Central memory CD4-positive, alpha-beta T cell (primary cell): ENCODE data around the gene DNAH17.

Source experiments
- DNase-seq: peaks from one replicate; pipeline ENCODE4 v3.0.0; 2022

DNAH17 gene

GRCh38 chr17:78605886-78606285, 28.7 kb upstream of the DNAH17 start:
- no peak for DNase-seq

DNA sequence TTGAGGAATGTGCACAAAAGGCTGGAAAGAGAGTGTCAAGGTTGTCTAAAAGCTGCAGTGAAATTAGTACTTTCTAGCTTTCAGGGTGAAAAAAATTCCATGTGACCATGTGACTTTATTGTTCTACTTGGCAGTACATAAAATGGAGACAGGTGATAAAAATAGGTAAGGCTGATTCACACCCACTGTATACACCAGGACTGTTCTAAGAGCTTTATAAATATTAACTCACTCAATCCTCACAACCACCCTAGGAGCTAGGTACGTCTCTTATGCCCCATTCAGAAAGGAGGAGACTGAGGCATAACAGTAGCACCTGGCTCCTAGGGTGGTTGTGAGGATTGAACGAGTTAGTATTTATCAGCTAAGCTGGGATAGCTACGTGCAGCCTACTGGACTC, 28.2 kb upstream of the DNAH17 start:
- DNase-seq, result no peak

DNA sequence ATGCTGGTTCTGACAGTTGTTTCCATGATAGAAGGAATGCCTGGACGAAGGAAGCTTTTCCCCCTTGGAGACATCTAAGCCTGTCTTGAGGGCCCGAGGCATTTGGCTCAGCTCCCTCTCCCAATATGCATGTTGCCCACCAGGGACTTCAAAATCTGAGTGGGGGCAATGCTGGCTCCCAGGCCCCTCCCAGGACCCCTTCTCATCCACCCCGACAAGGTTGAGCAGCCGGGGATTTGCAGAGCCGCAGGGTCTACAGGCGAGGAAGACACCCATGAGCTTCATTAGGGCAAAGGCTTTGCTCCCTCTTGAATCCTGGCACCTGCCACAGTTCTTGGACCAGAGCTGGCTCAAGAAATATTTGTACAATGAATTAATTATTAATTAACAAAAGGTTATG, 25.1 kb upstream of the DNAH17 start:
- no peak for DNase-seq

DNA sequence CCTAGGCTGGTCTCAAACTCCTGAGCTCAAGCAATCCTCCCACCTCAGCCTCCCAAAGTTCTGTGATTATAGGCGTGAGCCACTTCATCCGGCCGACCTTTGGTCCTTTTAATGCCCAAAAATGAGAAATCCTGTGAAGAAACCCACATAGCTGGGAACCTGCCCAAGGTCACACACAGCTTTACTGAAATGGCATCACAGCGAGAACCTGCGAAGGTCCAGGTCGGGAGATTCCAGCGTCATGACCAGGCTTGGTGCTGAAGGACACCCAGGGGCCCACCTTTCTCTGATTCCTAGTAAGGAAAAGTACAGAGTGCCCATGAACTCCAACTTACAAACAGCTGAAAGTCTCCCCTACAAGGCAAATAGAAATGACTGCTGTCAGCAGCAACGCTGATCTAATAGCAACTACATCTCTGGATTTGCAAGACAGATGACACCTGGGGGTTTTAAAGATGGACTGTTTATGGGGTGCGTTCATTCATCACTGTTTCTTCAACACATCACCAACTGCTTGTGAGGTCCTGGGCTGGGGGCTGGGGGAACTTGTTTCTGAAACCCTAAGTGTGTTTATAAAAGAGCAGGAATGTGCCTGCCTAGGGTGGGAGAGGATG, 24.5 kb upstream of the DNAH17 start:
- no peak for DNase-seq

DNA sequence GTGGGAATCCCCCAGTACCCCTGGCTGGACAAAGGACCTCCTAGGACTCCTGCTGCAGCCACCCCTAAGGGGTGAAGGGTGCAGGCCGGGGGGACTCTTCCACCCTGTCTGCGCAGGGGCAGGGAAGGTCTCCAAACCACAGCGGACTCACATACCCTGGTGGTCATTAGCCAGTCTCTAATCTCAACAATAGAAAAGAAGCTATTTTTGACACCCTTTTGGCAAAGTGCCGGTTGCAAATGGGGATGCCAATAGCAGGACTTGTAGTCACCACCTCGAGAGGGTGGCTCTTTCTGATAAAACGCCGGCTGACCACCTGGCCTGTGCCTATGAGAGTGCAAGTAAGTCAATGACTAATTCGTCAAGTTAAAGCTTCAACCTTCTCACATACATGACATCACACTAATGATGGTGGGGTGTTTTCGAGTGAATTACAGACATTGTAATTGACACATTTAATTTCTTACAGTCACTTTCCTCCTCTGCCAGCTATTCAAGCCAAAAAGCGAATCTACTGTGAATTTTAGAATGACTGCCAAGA, 23.1 kb upstream of the DNAH17 start:
- no peak for DNase-seq

DNA sequence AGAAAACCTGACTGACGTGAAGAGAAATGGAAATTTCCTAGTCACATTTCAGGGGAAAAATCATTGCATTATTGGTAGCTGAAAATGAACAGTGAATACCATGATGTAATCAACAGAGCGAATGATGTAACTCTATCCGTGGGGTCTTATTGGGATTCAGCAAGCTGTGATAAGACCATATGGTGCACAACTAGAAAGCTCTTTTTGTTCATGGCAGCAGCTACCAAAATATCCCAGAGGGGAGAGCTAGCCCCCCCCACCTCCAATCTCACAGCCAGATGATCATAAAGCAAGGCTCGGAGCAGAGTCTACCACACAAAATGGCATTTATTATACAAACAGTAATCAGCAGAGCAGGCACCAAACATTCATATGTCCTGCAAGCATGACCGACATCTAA, 22.2 kb upstream of the DNAH17 start:
- DNase-seq, result no peak

- DNase-seq, result no peak
Observed at GRCh38 chr17:78598013-78598471, 20.8 kb upstream of the DNAH17 start.

GRCh38 chr17:78596871-78597764, 19.9 kb upstream of the DNAH17 start:
- DNase-seq, result no peak

DNA sequence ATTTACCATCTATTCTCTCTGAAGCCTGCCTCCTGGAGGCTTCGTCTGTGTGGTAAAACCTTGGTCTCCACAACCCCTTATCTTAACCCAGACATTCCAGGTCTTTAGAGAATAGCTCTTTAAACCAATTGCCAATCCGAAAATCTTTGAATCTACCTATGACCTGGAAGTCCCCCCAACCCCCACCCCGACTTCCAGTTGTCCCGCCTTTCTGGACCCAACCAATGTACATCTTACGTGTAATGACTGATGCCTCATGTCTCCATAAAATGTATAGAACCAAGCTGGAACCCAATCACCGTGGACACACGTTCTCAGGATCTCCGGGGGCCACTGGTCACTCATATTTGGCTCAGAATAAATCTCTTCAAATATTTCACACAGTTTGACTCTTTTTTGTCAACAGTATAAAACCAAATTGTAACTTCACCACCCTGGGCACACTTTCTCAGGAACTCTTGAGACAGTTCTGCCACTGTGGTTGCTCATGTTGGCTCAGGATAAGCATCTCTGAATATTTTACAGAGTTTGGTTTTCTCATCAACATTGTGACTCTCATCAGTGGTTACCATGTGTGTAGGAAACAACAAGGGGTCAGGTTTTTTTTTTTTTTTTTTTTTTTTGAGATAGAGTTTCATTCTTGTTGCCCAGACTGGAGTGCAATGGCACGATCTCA, 18.1 kb upstream of the DNAH17 start:
- no peak for DNase-seq

DNA sequence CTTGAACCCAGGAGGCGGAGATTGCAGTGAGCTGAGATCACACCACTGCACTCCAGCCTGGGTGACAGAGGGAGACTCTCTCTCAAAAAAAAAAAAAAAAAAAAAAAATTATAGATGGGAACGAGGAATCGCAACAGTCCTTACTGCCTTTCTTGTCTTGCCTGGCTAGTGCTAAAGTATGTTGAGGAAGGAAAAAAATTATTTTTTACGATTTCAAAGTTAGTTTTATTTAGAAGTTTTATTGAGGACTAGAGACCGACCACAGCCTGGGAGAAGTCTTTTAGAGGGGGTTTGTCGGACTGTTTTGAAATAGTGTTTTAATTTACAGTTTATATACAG, 15.8 kb upstream of the DNAH17 start:
- no peak for DNase-seq

- DNase-seq, result no peak
Observed at GRCh38 chr17:78591263-78591671, 14.1 kb upstream of the DNAH17 start.

GRCh38 chr17:78589885-78590284, 12.7 kb upstream of the DNAH17 start:
- no peak for DNase-seq

DNA sequence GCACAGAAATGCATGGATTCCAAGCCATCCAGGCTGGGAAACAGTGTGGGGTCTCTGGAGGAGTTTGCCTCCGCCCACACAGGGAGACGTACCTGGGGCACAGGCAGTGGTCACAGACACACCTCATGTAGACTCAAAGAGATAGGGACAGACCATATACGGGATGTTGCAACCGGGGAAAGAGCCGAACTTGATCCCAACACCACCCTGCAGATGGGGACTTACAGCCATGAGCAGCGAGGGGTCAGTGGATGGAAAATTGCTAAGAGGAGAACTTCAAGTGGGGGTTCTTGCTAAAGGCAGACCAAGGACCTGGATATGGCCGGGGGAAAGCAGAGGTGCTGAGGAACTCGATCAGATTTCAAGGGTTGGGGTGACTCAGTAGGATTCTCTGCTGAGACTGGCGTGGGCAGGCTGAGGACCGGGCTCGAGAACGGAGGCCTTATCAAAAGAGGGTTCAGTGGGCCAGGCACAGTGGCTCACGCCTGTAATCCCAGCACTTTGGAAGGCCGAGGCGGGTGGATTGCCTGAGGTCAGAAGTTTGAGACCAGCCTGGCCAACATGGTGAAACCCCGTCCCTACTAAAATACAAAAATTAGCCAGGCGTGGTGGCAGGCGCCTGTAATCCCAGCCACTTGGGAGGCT, 12.0 kb upstream of the DNAH17 start:
- DNase-seq, result no peak

DNA sequence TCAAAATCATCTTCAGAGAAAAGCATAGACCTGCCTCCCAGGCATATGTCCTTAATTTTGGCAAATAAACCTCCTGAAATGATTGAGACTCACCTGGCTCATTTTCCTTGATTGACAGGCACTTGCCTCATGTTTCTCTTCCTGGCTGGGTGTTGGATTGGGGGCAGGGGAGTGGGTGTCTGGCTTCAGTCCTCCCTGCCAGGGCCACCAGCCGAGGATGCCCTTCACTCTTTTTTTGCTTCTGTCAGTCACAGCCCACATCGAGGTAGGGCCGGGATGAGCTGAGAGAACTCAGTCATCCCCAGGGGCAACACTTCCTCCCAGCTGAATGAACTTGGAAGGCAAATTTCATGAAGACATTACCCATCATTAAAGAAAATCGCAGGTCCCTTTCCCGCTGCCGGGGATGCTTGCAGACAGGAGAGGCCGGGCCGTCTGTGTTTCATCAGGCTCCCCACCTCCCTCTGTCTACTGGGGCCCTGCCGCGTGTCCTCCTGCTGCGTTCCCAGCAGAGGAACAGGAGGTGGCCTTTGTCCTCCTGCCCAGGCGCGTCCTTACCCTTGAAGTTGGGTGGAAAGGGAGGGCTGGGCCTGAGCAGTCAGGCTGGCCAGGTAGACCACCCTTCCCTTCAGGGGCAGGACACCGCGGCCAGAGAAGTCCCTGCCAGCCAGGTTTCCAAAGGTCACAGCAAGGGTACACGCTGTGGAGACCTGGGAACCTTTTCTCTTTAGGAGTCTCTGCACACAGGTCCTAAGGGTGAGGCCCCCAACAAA, 11.2 kb upstream of the DNAH17 start:
- no peak for DNase-seq

- no peak for DNase-seq
Observed at GRCh38 chr17:78585006-78585630, 7.9 kb upstream of the DNAH17 start.

GRCh38 chr17:78583091-78583490, 5.9 kb upstream of the DNAH17 start:
- no peak for DNase-seq

DNA sequence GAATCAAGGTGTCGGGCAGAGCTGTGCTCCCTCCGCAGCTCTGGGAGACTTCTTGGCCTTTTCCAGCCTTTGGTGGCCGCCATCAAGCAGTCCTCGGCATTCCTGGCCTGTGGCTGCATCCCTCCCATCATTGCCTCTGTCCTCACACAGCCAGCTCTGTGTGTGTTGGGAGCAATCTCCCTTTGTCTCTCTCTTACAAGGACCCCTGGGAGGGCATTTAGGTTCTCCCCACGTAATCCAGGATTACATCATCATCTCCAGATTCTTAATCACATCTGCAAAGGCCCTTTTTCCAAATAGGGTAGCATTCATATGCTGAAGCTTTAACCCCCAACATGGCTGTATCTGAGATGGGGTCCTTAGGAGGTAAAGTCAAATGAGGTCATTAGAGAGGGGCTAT, 4.1 kb upstream of the DNAH17 start:
- no peak for DNase-seq

GRCh38 chr17:78580277-78580804, 3.1 kb upstream of the DNAH17 start:
- DNase-seq, result no peak

GRCh38 chr17:78576389-78577112, 645 bp downstream of the DNAH17 start:
- DNase-seq, result no peak

GRCh38 chr17:78575899-78576298, 1.3 kb downstream of the DNAH17 start:
- DNase-seq, result no peak

- no peak for DNase-seq
Observed at GRCh38 chr17:78575340-78575739, 1.9 kb downstream of the DNAH17 start.
